ENCODE data around the gene CST6.
"Not testable (repeated sequence)": the region's sequence is repeated elsewhere in the genome, so short reads cannot be mapped to it uniquely, and the experiment has no call there.

The CST6 gene

GRCh38 chr11:65983589-65983987 is 28.2 kb upstream of the CST6 start:
- no peak for DNase-seq (ENCODE audit: low spot score)

DNA sequence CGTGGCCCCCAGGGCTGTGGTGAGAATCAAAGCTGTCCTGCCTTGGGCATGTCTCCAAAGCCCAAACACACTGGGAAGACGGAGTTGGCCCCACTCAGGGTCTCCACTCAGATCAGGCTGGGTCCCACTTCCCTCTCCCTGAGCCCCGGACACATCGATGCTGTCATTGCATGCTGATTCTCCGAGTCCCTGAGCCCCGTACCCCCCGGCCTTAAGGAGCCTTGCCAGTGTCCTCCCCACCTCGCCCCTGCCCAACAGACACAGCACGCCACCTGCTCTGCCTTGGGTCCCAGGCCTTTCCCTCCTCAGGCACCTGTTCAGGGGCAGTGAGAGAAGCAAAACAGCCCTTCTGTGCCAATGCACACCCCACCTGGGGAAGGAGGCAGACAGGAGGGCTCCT is 24.5 kb upstream of the CST6 start:
- no peak for DNase-seq (ENCODE audit: low spot score)

GRCh38 chr11:65988791-65989592 is 22.8 kb upstream of the CST6 start:
- peak; percentile 94 for DNase-seq (ENCODE audit: low spot score)

GRCh38 chr11:65992056-65992455 is 19.8 kb upstream of the CST6 start:
- DNase-seq (ENCODE audit: low spot score), result no peak

DNA sequence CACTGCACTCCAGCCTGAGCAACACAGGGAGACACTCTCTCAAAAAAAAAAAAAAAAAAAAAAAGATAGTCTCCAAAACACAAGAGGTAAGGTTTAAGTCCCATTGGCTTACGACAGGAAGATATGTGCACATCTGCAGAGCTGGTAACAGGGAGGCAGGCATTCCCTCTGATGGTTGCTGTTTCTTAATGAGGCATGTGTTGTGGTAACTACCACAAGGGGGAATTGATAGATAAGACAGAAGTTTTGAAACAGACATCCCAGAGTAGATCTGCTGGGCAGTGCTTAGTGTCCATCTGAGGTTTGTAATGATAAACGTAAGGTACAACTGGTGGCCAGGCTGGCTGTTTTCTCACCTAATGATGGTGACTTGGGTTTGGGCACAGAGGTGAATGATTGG is 14.5 kb upstream of the CST6 start:
- DNase-seq (ENCODE audit: low spot score), result no peak

DNA sequence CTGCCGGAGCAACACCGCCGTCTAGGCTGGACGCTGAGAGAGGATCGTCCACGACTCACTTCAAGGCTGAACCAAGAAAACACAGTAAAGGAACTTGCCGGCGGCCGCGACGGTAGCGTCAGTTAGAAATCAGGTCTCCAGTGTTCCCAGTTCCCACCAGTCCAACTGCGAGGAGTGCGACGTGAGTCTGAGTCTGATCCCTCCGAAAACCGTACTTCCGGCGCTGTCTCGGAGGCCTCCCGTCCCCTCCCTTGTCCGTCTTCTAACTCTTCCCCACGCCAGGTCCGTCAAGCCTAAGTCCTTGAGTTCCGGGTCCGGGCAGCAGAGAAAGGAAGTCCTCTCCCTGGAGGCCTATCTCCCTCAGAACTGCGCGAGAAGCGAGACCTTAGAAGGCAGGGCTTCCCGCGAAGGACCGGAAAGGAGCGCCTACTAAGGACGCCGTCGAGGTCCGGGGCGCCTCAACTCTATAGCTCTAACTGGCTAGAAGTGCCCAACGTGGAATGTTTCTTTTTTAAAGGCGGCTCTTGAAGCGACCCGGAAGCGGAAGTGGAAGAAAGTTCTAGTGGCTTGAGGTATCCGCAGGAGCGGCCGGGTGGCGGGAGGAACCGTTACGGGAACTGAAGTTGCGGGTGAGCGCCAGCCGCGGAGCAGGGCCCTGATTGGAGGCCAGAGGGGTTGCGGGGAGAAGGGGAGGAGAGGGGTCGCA is 9.7 kb upstream of the CST6 start, which contains the start of the genes BANF1 and EIF1AD:
Gene BANF1 (plus strand): TSS at position 562 of the 706 bp plus-strand sequence. CDS start 748 bp downstream, outside the sequence.
Gene EIF1AD (minus strand): TSS at position 216 of the 706 bp plus-strand sequence. CDS start 1,768 bp downstream, outside the sequence.
- peak; percentile 98 for DNase-seq (ENCODE audit: low spot score)

- DNase-seq (ENCODE audit: low spot score), result no peak
These were observed 9.1 kb upstream of the CST6 start for GRCh38 chr11:66002648-66003225.

GRCh38 chr11:66003291-66003690 is 8.5 kb upstream of the CST6 start:
- DNase-seq (ENCODE audit: low spot score), result no peak

- DNase-seq (ENCODE audit: low spot score), result no peak
These were observed 7.6 kb upstream of the CST6 start for GRCh38 chr11:66004186-66004585.

DNA sequence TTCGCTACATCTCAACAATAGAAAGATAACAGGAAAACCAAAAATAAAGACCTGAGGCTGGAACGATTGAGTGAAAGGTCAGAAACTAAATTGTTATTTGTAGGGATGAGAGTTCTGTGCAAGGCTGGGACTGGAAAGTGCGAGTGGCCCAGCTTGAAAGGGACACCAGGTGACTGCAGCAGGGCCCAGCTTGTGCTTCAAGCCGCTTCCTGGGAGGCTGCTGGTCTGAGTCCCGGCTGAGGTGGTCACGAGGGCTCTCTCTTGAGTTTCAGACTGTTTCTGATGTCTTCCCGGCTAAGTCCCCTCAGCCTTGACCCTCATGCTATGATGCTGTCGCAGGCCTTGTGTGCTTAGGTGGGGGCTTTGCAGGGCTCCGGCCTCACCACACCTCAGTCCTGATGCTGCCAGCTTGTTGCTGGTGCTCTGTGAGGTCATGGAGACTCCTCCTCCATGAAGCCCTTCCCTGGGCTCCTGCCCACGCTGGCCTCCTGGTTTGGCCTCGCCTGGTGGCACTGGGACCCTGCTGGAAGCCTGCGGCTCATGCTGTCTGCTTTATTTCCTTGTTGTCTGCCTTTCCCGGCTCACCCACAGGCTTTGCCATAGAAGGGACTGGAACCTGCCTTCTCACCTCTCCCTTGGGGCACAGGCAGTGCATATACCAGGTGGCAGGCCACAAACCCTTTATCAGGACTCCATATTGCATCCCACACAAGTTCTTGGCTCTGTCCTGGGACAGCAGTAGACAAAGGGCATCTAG is 5.5 kb upstream of the CST6 start:
- peak; percentile 14 for DNase-seq (ENCODE audit: low spot score)

DNA sequence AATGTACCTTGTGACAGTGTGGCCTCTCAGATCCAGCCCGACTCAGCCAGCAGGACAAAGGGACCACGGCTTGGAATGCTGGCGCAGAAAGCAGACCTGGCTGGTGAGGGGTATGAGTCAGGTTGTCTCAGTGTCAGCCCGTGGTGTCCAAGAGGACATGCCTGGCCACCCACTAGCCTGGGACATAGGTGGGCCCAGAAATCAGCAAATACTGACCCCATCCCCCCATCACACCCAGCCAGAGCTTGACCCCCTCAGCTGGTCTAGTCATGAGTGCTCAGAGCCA is 5.0 kb upstream of the CST6 start:
- peak; percentile 75 for DNase-seq (ENCODE audit: low spot score)

GRCh38 chr11:66007201-66007634 is 4.6 kb upstream of the CST6 start:
- DNase-seq (ENCODE audit: low spot score), result no peak

- no peak for DNase-seq (ENCODE audit: low spot score)
These were observed 3.7 kb upstream of the CST6 start for GRCh38 chr11:66008095-66008467.

GRCh38 chr11:66008468-66009101 is 3.2 kb upstream of the CST6 start:
- peak; percentile 78 for DNase-seq (ENCODE audit: low spot score)

- DNase-seq (ENCODE audit: low spot score), result not testable (repeated sequence)
These were observed 1.8 kb upstream of the CST6 start for GRCh38 chr11:66010036-66010435.

GRCh38 chr11:66011239-66011784 is 496 bp upstream of the CST6 start:
- peak; percentile 99 for DNase-seq (ENCODE audit: low spot score)

GRCh38 chr11:66012371-66012945 is 650 bp downstream of the CST6 start:
- peak; percentile 20 for DNase-seq (ENCODE audit: low spot score)

DNA sequence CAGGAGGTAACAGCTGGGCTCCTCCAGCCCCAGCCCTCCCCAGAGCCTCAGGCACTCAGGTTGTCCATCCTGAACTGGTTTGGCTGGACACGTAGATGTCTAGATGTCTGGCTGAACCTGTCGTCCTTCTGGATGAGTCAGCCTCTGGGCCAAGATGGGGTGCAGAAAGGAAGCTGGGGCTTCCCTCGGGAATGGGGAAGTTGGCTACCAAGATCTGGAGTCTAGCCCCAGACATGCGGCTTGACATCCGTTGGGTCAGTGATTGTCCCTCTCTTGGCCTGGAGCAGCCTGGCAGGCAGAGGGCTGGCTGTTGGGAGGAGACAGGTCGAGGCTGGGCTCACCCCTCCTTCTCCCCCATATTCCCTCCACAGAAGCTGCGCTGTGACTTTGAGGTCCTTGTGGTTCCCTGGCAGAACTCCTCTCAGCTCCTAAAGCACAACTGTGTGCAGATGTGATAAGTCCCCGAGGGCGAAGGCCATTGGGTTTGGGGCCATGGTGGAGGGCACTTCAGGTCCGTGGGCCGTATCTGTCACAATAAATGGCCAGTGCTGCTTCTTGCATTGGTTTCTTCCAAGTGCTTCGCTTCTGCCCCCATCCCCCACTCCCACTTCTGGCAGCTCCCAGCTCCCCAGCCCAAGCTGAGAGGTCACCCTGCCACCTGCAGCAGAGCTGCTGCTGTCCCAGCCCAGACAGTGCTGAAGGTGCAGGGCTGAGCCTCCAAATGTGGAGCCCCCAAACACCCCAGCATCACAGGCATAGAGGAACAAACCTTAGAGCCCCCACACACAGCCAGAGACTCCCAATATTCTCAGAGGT is 1.3 kb downstream of the CST6 start:
- DNase-seq (ENCODE audit: low spot score), result peak; percentile 84

GRCh38 chr11:66013762-66014100 is 1.9 kb downstream of the CST6 start:
- DNase-seq (ENCODE audit: low spot score), result no peak

- peak; percentile 38 for DNase-seq (ENCODE audit: low spot score)
These were observed 3.1 kb downstream of the CST6 start for GRCh38 chr11:66014804-66015453.
